HCT116 (cell line): Measurements from ENCODE around the gene ZNF3. TPM values are rescaled to one million over a fixed set of nuclear protein-coding genes. Genes with fewer than 3 reads are reported as not detected.

ENCODE experiments used
- ATAC-seq: fragments of 200-7000 bp; cut with Tn5 transposase; 2 replicates; pipeline ENCODE4 v1.9.1; 2020; ENCODE audit warnings: mild to moderate bottlenecking, moderate library complexity
- BruUV-seq: library from RNA; stranded (reverse); fragments of 400-500 nt; replicated peaks from 2 replicates; lab custom pipeline; 2021; lab: Mats Ljungman, UMichigan
- CTCF ChIA-PET: fragments of 300-600 bp; sonication (Branson Sonifier 250); formaldehyde crosslinking; loops from one replicate; lab custom pipeline; 2021; ENCODE audit warnings: antibody characterized with exemption; lab: Charles Lee
- POLR2A ChIA-PET: fragments of 300-600, 350-600 bp; sonication (Branson Sonifier 250); formaldehyde crosslinking; loops from one replicate; lab custom pipeline; 2021; ENCODE audit warnings: antibody characterized with exemption; lab: Charles Lee
- RAD21 ChIA-PET, 2 experiments: fragments of 300-600 bp; sonication (Branson Sonifier 250); formaldehyde crosslinking; loops; one replicate each; lab custom pipeline; 2023; ENCODE audit warnings: low total read pairs in 2 of 2; ENCODE audit not compliant: uncharacterized antibody in 2 of 2, unreplicated experiment in 2 of 2, low non-redundant PET in 1 of 2; lab: Charles Lee
- DNase-seq: peaks from one replicate; pipeline ENCODE4 v3.0.0-alpha.2; 2010; ENCODE audit warnings: low read depth, low spot score
- H2AFZ ChIP-seq: fragments of 200-600 bp; shearing (Covaris generic), sonication (generic); 2 replicates; pipeline ENCODE4 v1.6.1; 2017; ENCODE audit warnings: low read depth, mixed run types, mixed read lengths, antibody characterized with exemption, low read length; ENCODE audit not compliant: poor library complexity, severe bottlenecking
- H3K27ac ChIP-seq: 2 replicates; pipeline ENCODE4 v1.5.1; 2012; ENCODE audit warnings: low read depth, low read length
- H3K27me3 ChIP-seq: fragments of 200-600 bp; sonication (generic); 2 replicates; pipeline ENCODE4 v1.6.1; 2016; ENCODE audit warnings: mixed run types, low read length, mixed read lengths; ENCODE audit not compliant: insufficient read depth
- H3K36me3 ChIP-seq, 2 experiments: fragments of 200-500 bp in 1 of 2; fragments of 200-600 bp in 1 of 2; sonication (Bioruptor generic) in 1 of 2; sonication (generic) in 1 of 2; 2 replicates each; pipeline versions ENCODE4 v1.5.1 to v1.6.1; 2014 to 2016; ENCODE audit warnings: low read length in 2 of 2, inconsistent platforms in 1 of 2, mixed read lengths in 1 of 2, mixed run types in 1 of 2; ENCODE audit not compliant: insufficient read depth in 2 of 2, control insufficient read depth in 1 of 2
- H3K4me1 ChIP-seq, 2 experiments: fragments of 200-600 bp in 1 of 2; sonication (generic) in 1 of 2; 2 replicates each; pipeline versions ENCODE4 v1.5.1 to v1.6.1; 2012 to 2017; ENCODE audit warnings: low read length in 2 of 2, inconsistent platforms in 1 of 2, mild to moderate bottlenecking in 1 of 2, mixed read lengths in 1 of 2, mixed run types in 1 of 2, moderate library complexity in 1 of 2; ENCODE audit not compliant: insufficient read depth in 2 of 2, control insufficient read depth in 1 of 2
- H3K4me2 ChIP-seq: fragments of 200-600 bp; sonication (generic); 2 replicates; pipeline ENCODE4 v1.6.1; 2017; ENCODE audit warnings: mixed run types, low read length, mixed read lengths
- H3K4me3 ChIP-seq, 2 experiments: fragments of 200-600 bp in 1 of 2; sonication (generic) in 1 of 2; replicated peaks in 1 of 2; 2 replicates each; pipeline ENCODE4 v1.5.1; 2011 to 2016; ENCODE audit warnings: low read length in 2 of 2, control low read depth in 1 of 2, low read depth in 1 of 2, mild to moderate bottlenecking in 1 of 2, mixed read lengths in 1 of 2, mixed run types in 1 of 2
- H3K79me2 ChIP-seq: fragments of 200-600 bp; sonication (generic); 2 replicates; pipeline ENCODE4 v1.6.1; 2017; ENCODE audit warnings: mild to moderate bottlenecking, mixed run types, low read length, moderate library complexity, mixed read lengths; ENCODE audit not compliant: insufficient read depth
- H3K9ac ChIP-seq: fragments of 200-600 bp; sonication (generic); 2 replicates; pipeline ENCODE4 v1.6.1; 2016; ENCODE audit warnings: low read length, mixed read lengths
- H3K9me2 ChIP-seq: fragments of 200-600 bp; sonication (generic), shearing (Covaris generic); 2 replicates; pipeline ENCODE4 v1.6.1; 2017; ENCODE audit warnings: mixed run types, mild to moderate bottlenecking, moderate library complexity; ENCODE audit not compliant: insufficient read depth
- H3K9me3 ChIP-seq, 2 experiments: fragments of 200-500 bp in 1 of 2; fragments of 200-600 bp in 1 of 2; sonication (Bioruptor generic) in 1 of 2; sonication (generic) in 1 of 2; 2 replicates each; pipeline ENCODE4 v1.6.1; 2014 to 2017; ENCODE audit warnings: low read length in 2 of 2, mixed read lengths in 2 of 2, inconsistent platforms in 1 of 2, low read depth in 1 of 2, mild to moderate bottlenecking in 1 of 2, mixed run types in 1 of 2, moderate library complexity in 1 of 2; ENCODE audit not compliant: control insufficient read depth in 1 of 2, insufficient read depth in 1 of 2
- H4K20me1 ChIP-seq: fragments of 200-600 bp; sonication (generic), shearing (Covaris generic); 2 replicates; pipeline ENCODE4 v1.6.1; 2017; ENCODE audit warnings: mixed run types, mild to moderate bottlenecking, moderate library complexity; ENCODE audit not compliant: insufficient read depth
- CBX3 ChIP-seq: IDR thresholded peaks from 2 replicates; pipeline ENCODE4 v1.6.1; 2012; ENCODE audit warnings: low read depth
- CTCF ChIP-seq, 3 experiments: fragments of 200-600 bp in 1 of 3; sonication (generic) in 1 of 3; IDR thresholded peaks in 2 of 3; conservative IDR thresholded peaks in 1 of 3; 2 replicates each; pipeline ENCODE4 v1.5.1; 2012 to 2017; ENCODE audit warnings: low read depth in 2 of 3, low read length in 2 of 3, antibody characterized with exemption in 1 of 3, borderline replicate concordance in 1 of 3, control low read depth in 1 of 3, mild to moderate bottlenecking in 1 of 3, mixed read lengths in 1 of 3, mixed run types in 1 of 3, moderate library complexity in 1 of 3; ENCODE audit not compliant: insufficient read depth in 1 of 3
- POLR2A ChIP-seq: IDR thresholded peaks from 2 replicates; pipeline ENCODE4 v1.7.0; 2011; ENCODE audit warnings: borderline replicate concordance; ENCODE audit not compliant: insufficient read depth, insufficient read length; ENCODE audit errors: extremely low read depth
- ZBTB33 ChIP-seq: IDR thresholded peaks from 2 replicates; pipeline ENCODE4 v1.6.1; 2011; ENCODE audit warnings: mild to moderate bottlenecking, low read length, moderate library complexity; ENCODE audit not compliant: insufficient replicate concordance; ENCODE audit errors: extremely low read depth
- intact Hi-C: fragments of 100-400 bp; cut with micrococcal nuclease; formaldehyde crosslinking; loops from 2 replicates; pipeline ENCODE4 v1.10.0; 2022
- total RNA-seq: library from RNA; stranded (reverse); gene quantifications from one replicate; pipeline ENCODE4 v1.2.1, GENCODE V29; 2021; ENCODE audit not compliant: unreplicated experiment

ZNF3 gene
- total RNA-seq, 1 experiment from 2014 or later, result 28.2 TPM

- no peak for ATAC-seq
Observed at GRCh38 chr7:100071018-100071723, 10.4 kb downstream of the ZNF3 start.

More at GRCh38 chr7:100071018-100071723, 10.4 kb downstream of the ZNF3 start:
- H3K79me2 ChIP-seq, result peaks cover 15% of the 10 kb centered on the region; the same call in 1 of the 2 replicates
- ChIA-PET POLR2A (no interaction called here), CTCF (no interaction called here), RAD21 (interaction anchor here in 1 of 2 experiments (0.6 kb wide), 1 partner anchor 33 kb away, joined by 3 read pairs; no protein-coding TSS in a partner anchor)
- H4K20me1 ChIP-seq, result no peaks in the 10 kb centered on the region
- no TSS peak for BruUV-seq
- no peak overlapping the region for H3K4me3 ChIP-seq
- TF ChIP-seq CBX3, result peak; percentile 70; the same call in 1 of the 2 replicates
- TF ChIP-seq ZBTB33, result no peak
- TF ChIP-seq POLR2A, result no peak
- no peak for TF ChIP-seq CTCF (IDR thresholded peaks at IDR 0.05 in 2 of 3, conservative IDR thresholded peaks at IDR 0.05 in 1 of 3; ENCODE audit: borderline replicate concordance in 1 of 3, insufficient read depth in 1 of 3, low read depth in 2 of 3, low read length in 2 of 3)
- no peaks in the 10 kb centered on the region for H3K9me2 ChIP-seq
- no peaks in the 10 kb centered on the region for H3K27me3 ChIP-seq
- no peak for DNase-seq
- no peak overlapping the region for H3K27ac ChIP-seq
- intact Hi-C loops, result no loop called here
- H2AFZ ChIP-seq, result no peak overlapping the region
- H3K36me3 ChIP-seq, result peaks cover 60 to 65% of the 10 kb centered on the region in 2 experiments
- H3K4me2 ChIP-seq, result no peak overlapping the region
- H3K4me1 ChIP-seq, result no peaks in the 10 kb centered on the region
- H3K9me3 ChIP-seq, result peaks cover 22 to 29% of the 10 kb centered on the region in 2 experiments; a peak in 3 of 4 replicates
- no peak overlapping the region for H3K9ac ChIP-seq
